GM12873 (cell line): ENCODE measurements around the gene EPRS1.

Experiments used
- CTCF ChIP-seq: IDR thresholded peaks from 2 replicates; pipeline ENCODE4 v1.5.1; 2012; ENCODE audit warnings: low read depth, mild to moderate bottlenecking, moderate library complexity, low read length, control low read depth; ENCODE audit not compliant: insufficient read depth; ENCODE audit errors: missing control alignments

The EPRS1 gene

GRCh38 chr1:220084460-220084859 is 38.2 kb upstream of the EPRS1 start:
- TF ChIP-seq CTCF: no peak

- no peak for TF ChIP-seq CTCF
Measured at GRCh38 chr1:220077887-220078286, 31.6 kb upstream of the EPRS1 start.

- no peak for TF ChIP-seq CTCF
Measured at GRCh38 chr1:220076861-220077762, 30.8 kb upstream of the EPRS1 start.

- TF ChIP-seq CTCF: no peak
Measured at GRCh38 chr1:220067269-220068204, 21.2 kb upstream of the EPRS1 start.

GRCh38 chr1:220062629-220063028 is 16.3 kb upstream of the EPRS1 start:
- no peak for TF ChIP-seq CTCF

- TF ChIP-seq CTCF: no peak
Measured at GRCh38 chr1:220060876-220061275, 14.6 kb upstream of the EPRS1 start.

GRCh38 chr1:220056374-220056773 is 10.1 kb upstream of the EPRS1 start:
- no peak for TF ChIP-seq CTCF
